Gastroesophageal sphincter (tissue), 3 donors: ENCODE data around the gene CPXM2.

Experiments used
- CTCF ChIP-seq, 4 experiments: fragments of 200-600 bp in 2 of 4; fragments of 450-650 bp in 2 of 4; sonication (generic) in 1 of 4; IDR thresholded peaks; one replicate each; pipeline ENCODE4 v1.5.1; 2017 to 2019; ENCODE audit warnings: antibody characterized with exemption in 4 of 4, mild to moderate bottlenecking in 2 of 4, moderate library complexity in 2 of 4
- POLR2A ChIP-seq, 2 donors: fragments of 450-650 bp; IDR thresholded peaks; one replicate each; pipeline ENCODE4 v1.6.1; 2017; ENCODE audit warnings: antibody characterized with exemption in 2 of 2, mild to moderate bottlenecking in 2 of 2, moderate library complexity in 1 of 2
- POLR2AphosphoS5 ChIP-seq: sonication (generic); formaldehyde crosslinking; IDR thresholded peaks from one replicate; pipeline ENCODE4 v1.6.1; 2017; ENCODE audit warnings: antibody characterized with exemption

GRCh38 chr10:123788981-123789380 is 102.6 kb downstream of the CPXM2 start:
- TF ChIP-seq POLR2A (IDR thresholded peaks at IDR 0.05) (no peak), CTCF (IDR thresholded peaks at IDR 0.05) (no peak), POLR2AphosphoS5 (no peak)
